K562 (cell line): Measurements from ENCODE around the gene TTC21A. TPM values are rescaled to one million over a fixed set of nuclear protein-coding genes. Genes with fewer than 3 reads are reported as not detected.
A peak's percentile ranks its signal among the peaks of the same experiment; 100 is the strongest.

ENCODE experiments used
- ATF3 ChIP-seq, 2 experiments: fragments of 450-650 bp in 1 of 2; sonication (generic) in 1 of 2; formaldehyde crosslinking in 1 of 2; IDR thresholded peaks in 1 of 2; conservative IDR thresholded peaks in 1 of 2; 2 replicates each; pipeline versions ENCODE4 v1.6.1 to v1.8.1; 2016 to 2023; ENCODE audit warnings: mild to moderate bottlenecking in 2 of 2, moderate library complexity in 2 of 2, inconsistent platforms in 1 of 2, missing genetic modification reagents in 1 of 2
- C11orf30 ChIP-seq: fragments of 450-650 bp; IDR thresholded peaks from 2 replicates; pipeline ENCODE4 v1.6.1; 2016; ENCODE audit warnings: low read depth, mild to moderate bottlenecking
- CAMTA2 ChIP-seq: fragments of 250-450 bp; sonication (Bioruptor Pico); conservative IDR thresholded peaks from 2 replicates; pipeline ENCODE4 v1.5.1; 2022
- DIDO1 ChIP-seq: fragments of 450-650 bp; IDR thresholded peaks from 2 replicates; pipeline ENCODE4 v1.6.1; 2016; ENCODE audit warnings: low read depth, missing biosample characterization, missing genetic modification characterization
- ETV5 ChIP-seq: sonication (generic); formaldehyde crosslinking; IDR thresholded peaks from 2 replicates; pipeline ENCODE4 v1.4.0; 2020; ENCODE audit warnings: low read depth, mild to moderate bottlenecking, missing genetic modification reagents
- KDM5B ChIP-seq: fragments of 200-600 bp; sonication (generic); IDR thresholded peaks from 2 replicates; pipeline ENCODE4 v1.6.1; 2012; ENCODE audit warnings: low read depth, mild to moderate bottlenecking, moderate library complexity, low read length, control low read depth, inconsistent platforms; ENCODE audit not compliant: insufficient replicate concordance
- LEF1 ChIP-seq: fragments of 450-650 bp; IDR thresholded peaks from 2 replicates; pipeline ENCODE4 v1.6.1; 2016; ENCODE audit warnings: mild to moderate bottlenecking
- PHF8 ChIP-seq: fragments of 200-600 bp; sonication (generic); IDR thresholded peaks from 2 replicates; pipeline ENCODE4 v1.6.1; 2012; ENCODE audit warnings: mixed run types, mild to moderate bottlenecking, inconsistent platforms, low read length, moderate library complexity, borderline replicate concordance
- RB1 ChIP-seq: fragments of 450-650 bp; IDR thresholded peaks from 2 replicates; pipeline ENCODE4 v1.6.1; 2017; ENCODE audit warnings: low read depth, mild to moderate bottlenecking
- SAP30 ChIP-seq: fragments of 200-600 bp; sonication (generic); IDR thresholded peaks from 2 replicates; pipeline ENCODE4 v1.6.1; 2012; ENCODE audit warnings: borderline replicate concordance, low read depth, mild to moderate bottlenecking, moderate library complexity, low read length, control low read depth, inconsistent platforms; ENCODE audit not compliant: insufficient read depth, poor library complexity, severe bottlenecking
- SMAD4 ChIP-seq: fragments of 250-450 bp; sonication (Bioruptor Pico); conservative IDR thresholded peaks from 2 replicates; pipeline ENCODE4 v1.8.0; 2021; ENCODE audit warnings: inconsistent platforms, mild to moderate bottlenecking, moderate library complexity
- TARDBP ChIP-seq: fragments of 450-650 bp; IDR thresholded peaks from 2 replicates; pipeline ENCODE4 v1.6.1; 2016
- TEAD1 ChIP-seq, 2 experiments: fragments of 450-650 bp in 1 of 2; sonication (generic) in 1 of 2; formaldehyde crosslinking; IDR thresholded peaks; 2 replicates each; pipeline versions ENCODE4 v1.4.0 to v1.8.0; 2020 to 2022; ENCODE audit warnings: mild to moderate bottlenecking in 2 of 2, missing genetic modification reagents in 1 of 2
- ZFX ChIP-seq: sonication (generic); formaldehyde crosslinking; IDR thresholded peaks from 2 replicates; pipeline ENCODE4 v1.8.0; 2022; ENCODE audit warnings: mild to moderate bottlenecking, missing genetic modification reagents, moderate library complexity
- ZNF175 ChIP-seq: fragments of 200-800 bp; sonication (Bioruptor generic); IDR thresholded peaks from 2 replicates; pipeline ENCODE4 v1.6.1; 2016; ENCODE audit warnings: low read depth, mild to moderate bottlenecking, missing genetic modification characterization, missing compliant biosample characterization
- ZNF184 ChIP-seq: sonication (generic); formaldehyde crosslinking; IDR thresholded peaks from 2 replicates; pipeline ENCODE4 v1.5.0; 2020; ENCODE audit warnings: missing genetic modification reagents
- ZNF212 ChIP-seq: fragments of 450-650 bp; formaldehyde crosslinking; IDR thresholded peaks from 2 replicates; pipeline ENCODE4 v1.4.0; 2020; ENCODE audit warnings: mild to moderate bottlenecking
- ZNF311 ChIP-seq: fragments of 250-450 bp; sonication (Bioruptor Pico); IDR thresholded peaks from 2 replicates; pipeline ENCODE4 v1.4.0; 2020; ENCODE audit warnings: mild to moderate bottlenecking, moderate library complexity
- ZNF408 ChIP-seq: fragments of 250-450 bp; sonication (Bioruptor Pico); IDR thresholded peaks from 2 replicates; pipeline ENCODE4 v1.4.0; 2020; ENCODE audit warnings: low read depth, mild to moderate bottlenecking, moderate library complexity
- polyA plus RNA-seq, 8 experiments: library from polyadenylated mRNA; depleted of rRNA in 4 of 8; stranded (reverse) in 5 of 8; unstranded in 3 of 8; fragments of >200 nt; fragmentation: Nextera tagmentation in 2 of 8; fragmentation: Illumina TruSeq in 1 of 8; extraction: Ambion mirVana in 2 of 8; extraction: Trizol in 1 of 8; gene quantifications; 2 replicates each; pipeline versions ENCODE4 v1.2.1 to v1.2.3, GENCODE V29; 2011 to 2014; ENCODE audit warnings: inconsistent platforms in 1 of 8, missing spikeins in 1 of 8
- total RNA-seq, 7 experiments: library from RNA; depleted of rRNA in 6 of 7; stranded (reverse); fragments of >200 nt in 6 of 7; fragmentation: Illumina TruSeq in 2 of 7; extraction: Trizol in 2 of 7; gene quantifications; 2 replicates each; pipeline versions ENCODE4 v1.2.1 to v1.2.3, GENCODE V29; 2011 to 2021; ENCODE audit warnings: low replicate concordance in 1 of 7
- TF ChIP-seq, protein P1 (sequence below), 2 experiments: fragments of 450-650 bp; IDR thresholded peaks; 2 replicates each; pipeline ENCODE4 v1.6.1; 2018; ENCODE audit warnings: mild to moderate bottlenecking in 2 of 2, low read depth in 1 of 2; ENCODE audit not compliant: partially characterized antibody in 2 of 2
- TF ChIP-seq, protein P2 (sequence below), 2 experiments: fragments of 450-650 bp; IDR thresholded peaks; 2 replicates each; pipeline ENCODE4 v1.6.1; 2016

The TTC21A gene
- total and polyA plus RNA-seq, 9 of the 15 experiments (the other 6 are each of a cell fraction or from before 2014, with no cell fraction given), result 0.22 to 1.4 (median 0.70) TPM

- TF ChIP-seq TEAD1 (CRISPR knock-in tag; IDR thresholded peaks at IDR 0.05), result peak in 1 of 2 experiments; percentile 59; a peak in 1 of 4 replicates
- peak; percentile 56; the same call in 1 of the 2 replicates for TF ChIP-seq PHF8
- TF ChIP-seq ZFX (CRISPR knock-in tag), result peak; percentile 80
- TF ChIP-seq DIDO1 (tag), result 0 out of 2 replicates have a peak, but pooled peaks have one; percentile 9
- peak; percentile 69 for TF ChIP-seq SMAD4
- TF ChIP-seq ZNF311 (CRISPR knock-in tag), result 0 out of 2 replicates have a peak, but pooled peaks have one; percentile 22
- TF ChIP-seq LEF1, result peak; percentile 65; the same call in 1 of the 2 replicates
- no peak; the same call in 1 of the 2 replicates for TF ChIP-seq ETV5 (CRISPR knock-in tag)
- peak; percentile 46; the same call in 1 of the 2 replicates for TF ChIP-seq ZNF212
- no peak for TF ChIP-seq ZNF408 (CRISPR knock-in tag)
- peak; percentile 16 for TF ChIP-seq SAP30
- peak; percentile 62 for TF ChIP-seq KDM5B
- TF ChIP-seq C11orf30, result no peak
- no peak for TF ChIP-seq ATF3 (IDR thresholded peaks at IDR 0.05)
- TF ChIP-seq ATF3 (CRISPR knock-in tag; conservative IDR thresholded peaks at IDR 0.05), result peak; percentile 20; the same call in 1 of the 2 replicates
- TF ChIP-seq, protein P1, sequence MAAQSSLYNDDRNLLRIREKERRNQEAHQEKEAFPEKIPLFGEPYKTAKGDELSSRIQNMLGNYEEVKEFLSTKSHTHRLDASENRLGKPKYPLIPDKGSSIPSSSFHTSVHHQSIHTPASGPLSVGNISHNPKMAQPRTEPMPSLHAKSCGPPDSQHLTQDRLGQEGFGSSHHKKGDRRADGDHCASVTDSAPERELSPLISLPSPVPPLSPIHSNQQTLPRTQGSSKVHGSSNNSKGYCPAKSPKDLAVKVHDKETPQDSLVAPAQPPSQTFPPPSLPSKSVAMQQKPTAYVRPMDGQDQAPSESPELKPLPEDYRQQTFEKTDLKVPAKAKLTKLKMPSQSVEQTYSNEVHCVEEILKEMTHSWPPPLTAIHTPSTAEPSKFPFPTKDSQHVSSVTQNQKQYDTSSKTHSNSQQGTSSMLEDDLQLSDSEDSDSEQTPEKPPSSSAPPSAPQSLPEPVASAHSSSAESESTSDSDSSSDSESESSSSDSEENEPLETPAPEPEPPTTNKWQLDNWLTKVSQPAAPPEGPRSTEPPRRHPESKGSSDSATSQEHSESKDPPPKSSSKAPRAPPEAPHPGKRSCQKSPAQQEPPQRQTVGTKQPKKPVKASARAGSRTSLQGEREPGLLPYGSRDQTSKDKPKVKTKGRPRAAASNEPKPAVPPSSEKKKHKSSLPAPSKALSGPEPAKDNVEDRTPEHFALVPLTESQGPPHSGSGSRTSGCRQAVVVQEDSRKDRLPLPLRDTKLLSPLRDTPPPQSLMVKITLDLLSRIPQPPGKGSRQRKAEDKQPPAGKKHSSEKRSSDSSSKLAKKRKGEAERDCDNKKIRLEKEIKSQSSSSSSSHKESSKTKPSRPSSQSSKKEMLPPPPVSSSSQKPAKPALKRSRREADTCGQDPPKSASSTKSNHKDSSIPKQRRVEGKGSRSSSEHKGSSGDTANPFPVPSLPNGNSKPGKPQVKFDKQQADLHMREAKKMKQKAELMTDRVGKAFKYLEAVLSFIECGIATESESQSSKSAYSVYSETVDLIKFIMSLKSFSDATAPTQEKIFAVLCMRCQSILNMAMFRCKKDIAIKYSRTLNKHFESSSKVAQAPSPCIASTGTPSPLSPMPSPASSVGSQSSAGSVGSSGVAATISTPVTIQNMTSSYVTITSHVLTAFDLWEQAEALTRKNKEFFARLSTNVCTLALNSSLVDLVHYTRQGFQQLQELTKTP (IDR thresholded peaks at IDR 0.05; ENCODE audit: low read depth in 1 of 2, partially characterized antibody in 2 of 2), result peak; percentile 54 to 55
- no peak; the same call in 1 of the 2 replicates for TF ChIP-seq RB1
- TF ChIP-seq ZNF184 (CRISPR knock-in tag), result no peak
- peak; percentile 58; the same call in 1 of the 2 replicates for TF ChIP-seq TARDBP
- 0 out of 2 replicates have a peak, but pooled peaks have one; percentile 19 for TF ChIP-seq ZNF175
- TF ChIP-seq, protein P2, sequence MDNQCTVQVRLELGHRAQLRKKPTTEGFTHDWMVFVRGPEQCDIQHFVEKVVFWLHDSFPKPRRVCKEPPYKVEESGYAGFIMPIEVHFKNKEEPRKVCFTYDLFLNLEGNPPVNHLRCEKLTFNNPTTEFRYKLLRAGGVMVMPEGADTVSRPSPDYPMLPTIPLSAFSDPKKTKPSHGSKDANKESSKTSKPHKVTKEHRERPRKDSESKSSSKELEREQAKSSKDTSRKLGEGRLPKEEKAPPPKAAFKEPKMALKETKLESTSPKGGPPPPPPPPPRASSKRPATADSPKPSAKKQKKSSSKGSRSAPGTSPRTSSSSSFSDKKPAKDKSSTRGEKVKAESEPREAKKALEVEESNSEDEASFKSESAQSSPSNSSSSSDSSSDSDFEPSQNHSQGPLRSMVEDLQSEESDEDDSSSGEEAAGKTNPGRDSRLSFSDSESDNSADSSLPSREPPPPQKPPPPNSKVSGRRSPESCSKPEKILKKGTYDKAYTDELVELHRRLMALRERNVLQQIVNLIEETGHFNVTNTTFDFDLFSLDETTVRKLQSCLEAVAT (IDR thresholded peaks at IDR 0.05), result peak; percentile 46 to 63; a peak in 2 of 4 replicates
- TF ChIP-seq CAMTA2 (CRISPR knock-in tag), result no peak
These were observed 47.0 kb downstream of the TTC21A start (continued) for GRCh38 chr3:39154280-39155021.
